A204.1 (cell line): ENCODE data around the gene USP32.

Experiments
- FAIRE-seq: peaks from 2 replicates; lab custom pipeline; 2012; peaks lifted over from hg19 to GRCh38; lab: Jason Lieb, UNC

Gene USP32

DNA sequence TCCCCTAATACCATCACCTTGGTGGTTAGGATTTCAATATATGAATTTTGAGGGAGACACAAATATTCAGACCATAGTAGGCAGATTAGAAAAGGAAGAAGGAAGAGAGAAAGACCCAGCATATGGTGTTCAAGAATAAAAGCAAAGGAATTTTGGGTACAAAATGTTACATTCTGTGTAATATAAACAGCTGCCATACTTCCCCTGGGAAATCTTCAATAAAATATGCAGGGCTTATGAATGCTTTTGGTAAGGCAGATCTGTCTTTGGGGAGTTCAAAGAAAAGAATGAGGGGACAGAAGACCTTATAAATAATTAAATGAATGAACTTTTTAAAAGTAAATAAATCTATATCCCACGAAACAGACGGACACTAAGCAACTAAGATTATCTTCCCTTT, 91.9 kb downstream of the USP32 start:
- FAIRE-seq, result no peak

GRCh38 chr17:60297760-60298401, 94.1 kb downstream of the USP32 start:
- no peak for FAIRE-seq

DNA sequence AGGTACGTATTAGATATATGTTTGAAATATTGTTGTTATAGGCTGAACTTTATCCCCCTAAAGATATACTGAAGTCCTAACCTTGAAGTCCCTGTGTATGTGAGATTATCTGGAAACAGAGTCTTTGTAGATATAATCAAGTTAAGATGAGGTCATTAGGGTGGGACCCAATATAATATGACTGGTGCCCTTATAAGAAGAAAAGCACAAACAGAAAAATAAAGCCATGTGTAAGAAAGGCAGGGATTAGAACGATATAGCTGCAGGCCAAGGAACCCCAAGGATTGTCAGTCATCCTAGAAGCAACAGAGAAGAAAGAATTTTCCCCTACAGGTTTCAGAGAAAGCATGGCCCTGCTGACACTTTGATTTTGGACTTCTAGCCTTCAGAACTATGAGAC, 95.8 kb downstream of the USP32 start:
- FAIRE-seq, result no peak

- FAIRE-seq, result no peak
Observed at GRCh38 chr17:60293580-60294335, 98.2 kb downstream of the USP32 start.

DNA sequence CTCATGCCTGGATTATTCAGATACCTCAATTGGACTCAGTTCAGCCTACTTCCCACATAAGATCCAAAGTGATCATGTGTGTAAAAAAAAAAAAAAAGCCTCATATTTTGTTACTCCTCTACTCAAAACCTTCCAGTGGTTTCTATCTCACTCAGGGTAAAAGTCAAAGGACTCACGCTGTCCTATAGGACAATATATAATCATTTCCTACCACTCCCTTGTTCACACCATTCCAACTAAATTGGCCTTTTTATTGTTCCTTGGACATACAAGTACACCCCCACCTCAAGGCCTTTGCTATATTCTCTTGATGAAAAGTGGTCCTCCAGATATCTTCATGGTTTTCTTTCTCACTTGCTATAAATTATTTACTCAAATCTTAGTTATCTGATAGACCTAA, 99.2 kb downstream of the USP32 start:
- no peak for FAIRE-seq

DNA sequence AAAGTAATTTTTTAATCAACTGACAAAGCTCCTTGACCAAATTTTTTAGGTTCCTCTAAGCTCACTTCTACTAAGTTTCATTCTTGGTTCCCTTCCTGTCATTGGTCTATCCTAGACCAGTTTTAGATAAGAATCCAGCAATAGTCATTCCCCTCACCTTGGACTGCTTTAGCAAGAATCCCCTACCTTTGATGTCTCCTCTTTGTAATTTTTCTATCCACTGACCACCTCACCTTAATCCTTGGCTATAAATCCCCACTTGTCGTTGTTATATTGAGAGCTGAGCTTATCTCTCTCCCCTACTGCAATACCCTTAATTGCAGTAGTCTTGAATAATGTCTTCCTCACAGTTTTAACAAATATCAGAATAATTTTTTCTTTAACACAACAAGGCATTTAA, 107.2 kb downstream of the USP32 start:
- no peak for FAIRE-seq

GRCh38 chr17:60283816-60284215, 108.1 kb downstream of the USP32 start:
- FAIRE-seq, result no peak

- FAIRE-seq, result no peak
Observed at GRCh38 chr17:60280673-60281072, 111.3 kb downstream of the USP32 start.

DNA sequence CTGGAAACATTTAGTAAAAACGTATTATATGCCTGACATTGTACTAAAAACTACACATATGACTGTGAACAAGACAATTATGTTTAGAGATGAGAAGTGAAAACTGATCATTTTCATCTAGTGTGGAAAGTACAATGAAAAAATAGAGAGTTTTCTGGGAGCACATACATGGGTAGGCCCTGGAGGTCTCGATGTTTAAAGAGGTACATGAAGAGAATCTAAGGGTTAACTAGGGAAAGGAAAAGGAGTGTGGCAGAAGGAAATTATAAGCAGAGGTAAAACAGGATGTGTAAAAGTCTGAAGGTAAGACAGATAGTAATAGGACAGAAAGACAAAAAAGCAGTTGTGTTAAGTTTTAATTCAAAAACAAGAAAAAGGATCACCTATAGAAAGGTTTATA, 113.7 kb downstream of the USP32 start:
- FAIRE-seq, result no peak

- no peak for FAIRE-seq
Observed at GRCh38 chr17:60277258-60277657, 114.7 kb downstream of the USP32 start.

DNA sequence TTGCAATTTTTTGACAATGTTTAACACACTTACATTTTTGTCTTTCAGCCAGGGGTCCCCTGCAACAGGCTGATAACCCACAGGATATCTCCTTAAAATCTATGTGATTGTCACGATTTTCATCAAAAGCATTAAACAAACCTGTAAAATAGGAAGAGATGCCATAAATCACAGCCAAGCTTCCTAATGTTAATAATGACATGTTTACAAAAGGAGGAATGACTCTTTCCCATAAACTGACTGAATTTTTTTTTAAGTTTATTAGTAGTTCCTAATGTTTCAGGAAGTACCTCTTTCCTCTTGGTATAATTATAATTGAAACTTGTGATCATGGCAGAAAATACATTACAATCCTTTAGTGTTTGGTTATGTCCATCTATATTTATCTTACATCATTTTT, 122.5 kb downstream of the USP32 start:
- no peak for FAIRE-seq

DNA sequence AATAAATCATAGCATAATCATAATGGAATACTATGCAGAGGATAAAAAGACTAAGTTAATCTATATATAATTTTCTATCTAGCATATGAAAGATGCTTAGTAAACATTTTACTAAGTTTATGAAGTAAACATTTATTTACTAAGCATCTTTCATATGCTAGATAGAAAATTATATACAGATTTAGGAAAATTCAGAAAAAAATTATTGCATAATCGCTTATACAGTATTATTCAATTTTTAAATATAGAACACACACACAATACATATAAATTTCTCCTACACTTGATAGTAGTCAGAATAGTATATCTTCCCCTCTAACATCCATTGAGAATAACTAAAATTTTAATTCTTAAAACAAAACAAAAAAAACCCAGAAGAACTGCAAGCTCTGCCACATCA, 131.4 kb downstream of the USP32 start:
- FAIRE-seq, result no peak

DNA sequence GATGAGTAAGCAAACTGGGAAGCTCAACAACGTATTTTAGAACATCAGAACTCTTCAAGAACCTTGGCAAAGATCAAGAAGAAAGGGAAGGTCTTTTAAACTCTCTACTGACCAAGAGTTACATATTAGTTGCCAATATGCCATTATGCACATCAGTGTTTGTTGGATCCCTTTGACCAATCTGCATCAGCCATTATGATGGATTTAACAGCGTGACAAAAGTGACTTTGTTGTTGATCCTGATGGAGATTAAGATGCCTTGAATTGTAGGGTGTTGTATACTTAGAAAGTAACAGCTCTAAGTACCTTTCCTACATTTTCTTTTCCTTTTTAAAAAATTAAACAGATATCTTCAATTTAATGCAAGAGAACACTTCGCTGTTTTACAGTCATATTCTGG, 133.6 kb downstream of the USP32 start:
- no peak for FAIRE-seq

DNA sequence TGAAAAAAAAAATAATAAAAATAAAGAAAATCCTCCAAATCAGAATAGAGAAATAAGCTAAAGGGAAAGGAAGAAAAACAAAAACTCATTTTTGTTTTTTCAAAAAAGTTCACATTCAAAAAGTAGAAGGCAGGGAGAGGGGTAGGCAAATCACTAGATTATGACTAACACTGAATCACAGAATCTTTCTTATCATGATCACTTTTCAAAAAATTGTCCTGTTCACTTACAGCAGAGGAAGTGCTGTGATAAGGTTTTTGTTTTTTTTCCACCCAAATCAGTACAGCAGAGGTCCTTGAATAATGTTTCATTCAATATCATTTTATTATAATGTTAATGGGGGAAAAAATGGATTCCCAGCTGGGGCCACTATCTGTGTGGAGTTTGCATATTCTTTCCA, 135.8 kb downstream of the USP32 start:
- no peak for FAIRE-seq

DNA sequence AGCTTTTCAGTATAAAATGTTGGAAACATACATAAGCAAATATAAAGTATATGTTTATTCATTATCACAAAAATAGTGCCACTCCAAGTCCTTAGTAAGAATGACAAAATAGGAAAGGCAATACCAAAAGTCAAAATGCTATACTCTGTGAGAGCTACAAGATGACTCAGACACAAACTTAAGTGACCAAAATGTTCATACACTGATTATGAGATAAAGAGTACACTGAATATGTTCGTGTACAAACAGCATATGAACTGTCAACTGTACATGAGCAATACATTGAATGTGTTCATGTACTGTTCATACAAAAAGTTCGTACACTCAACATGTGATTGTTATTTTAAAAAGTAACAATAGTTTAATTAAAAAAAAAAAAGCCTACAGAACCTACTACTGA, 138.9 kb downstream of the USP32 start:
- FAIRE-seq, result no peak

GRCh38 chr17:60252459-60252858, 139.5 kb downstream of the USP32 start:
- no peak for FAIRE-seq

- no peak for FAIRE-seq
Observed at GRCh38 chr17:60249290-60249826, 142.6 kb downstream of the USP32 start.

- no peak for FAIRE-seq
Observed at GRCh38 chr17:60248618-60249289, 143.2 kb downstream of the USP32 start.

DNA sequence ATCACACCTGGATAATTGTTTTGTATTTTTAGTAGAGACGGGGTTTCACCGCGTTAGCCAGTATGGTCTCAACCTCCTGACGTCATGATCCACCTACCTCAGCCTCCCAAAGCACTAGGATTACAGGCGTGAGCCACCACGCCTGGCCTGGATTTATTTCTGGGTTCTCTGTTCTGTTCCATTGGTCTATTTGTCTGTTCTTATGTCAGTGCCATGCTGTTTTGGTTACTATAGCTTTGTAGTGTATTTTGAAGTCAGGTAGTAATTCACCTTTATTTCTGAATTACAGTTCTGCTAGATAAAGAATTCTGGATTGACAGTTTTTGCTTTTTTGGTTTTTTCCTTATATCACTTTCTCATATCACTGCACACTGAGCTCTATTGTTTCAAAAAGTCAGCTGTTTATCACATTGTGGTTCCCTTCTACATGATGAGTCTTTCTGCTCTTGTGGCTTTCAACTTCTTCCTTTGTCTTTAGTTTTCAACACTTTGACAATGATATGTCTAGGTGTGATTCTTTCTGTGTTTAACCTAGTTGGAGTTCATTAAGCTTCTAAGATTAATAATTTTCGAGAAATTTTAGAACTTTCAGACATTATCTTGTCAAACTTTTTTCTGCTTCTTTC, 144.0 kb downstream of the USP32 start:
- no peak for FAIRE-seq

DNA sequence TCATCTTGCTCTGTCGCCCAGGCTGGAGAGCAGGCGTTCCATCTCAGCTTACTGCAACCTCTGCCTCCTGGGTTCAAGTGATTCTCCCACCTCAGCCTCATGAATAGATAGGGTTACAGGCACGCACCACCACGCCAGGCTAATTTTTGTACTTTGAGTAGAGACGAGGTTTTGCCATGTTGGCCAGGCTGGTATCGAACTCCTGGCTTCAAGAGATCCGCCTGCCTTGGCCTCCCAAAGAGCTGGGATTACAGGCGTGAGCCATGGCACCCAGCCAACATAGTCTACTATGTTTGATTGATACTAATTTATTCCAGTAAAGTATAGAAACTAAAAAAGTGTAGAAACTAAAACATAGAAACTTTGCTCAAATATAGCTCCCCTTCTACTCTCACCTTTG, 147.3 kb downstream of the USP32 start:
- FAIRE-seq, result no peak

GRCh38 chr17:60240290-60240689, 151.6 kb downstream of the USP32 start:
- FAIRE-seq, result no peak

- no peak for FAIRE-seq
Observed at GRCh38 chr17:60231691-60232090, 160.2 kb downstream of the USP32 start.

- peak; percentile 73 for FAIRE-seq
Observed at GRCh38 chr17:60231234-60231633, 160.7 kb downstream of the USP32 start.
